H1 (cell line): Measurements from ENCODE around the gene PRPF6. TPM values are rescaled to one million over a fixed set of nuclear protein-coding genes. Genes with fewer than 3 reads are reported as not detected.

Experiments
- BACH1 ChIP-seq: IDR thresholded peaks from 2 replicates; pipeline ENCODE4 v1.6.1; 2012; ENCODE audit warnings: low read length, improper control_type of control experiment
- E2F6 ChIP-seq: IDR thresholded peaks from 2 replicates; pipeline ENCODE4 v1.6.1; 2012; ENCODE audit warnings: inconsistent platforms
- EP300 ChIP-seq, 2 experiments: IDR thresholded peaks; 1 replicate in 1 of 2; 2 replicates in 1 of 2; pipeline ENCODE4 v1.6.1; 2011 to 2012; ENCODE audit warnings: low read depth in 2 of 2, low read length in 2 of 2, mild to moderate bottlenecking in 2 of 2, borderline replicate concordance in 1 of 2, inconsistent platforms in 1 of 2, moderate library complexity in 1 of 2
- FOSL1 ChIP-seq: IDR thresholded peaks from 2 replicates; pipeline ENCODE4 v1.6.1; 2011; ENCODE audit warnings: mild to moderate bottlenecking, low read depth, low read length, moderate library complexity; ENCODE audit not compliant: insufficient read depth
- SAP30 ChIP-seq: fragments of 300-600 bp; sonication (generic); IDR thresholded peaks from 2 replicates; pipeline ENCODE4 v1.7.1; 2012; ENCODE audit warnings: low read length, moderate library complexity, mild to moderate bottlenecking, inconsistent platforms; ENCODE audit not compliant: insufficient read depth, insufficient replicate concordance
- SP1 ChIP-seq: IDR thresholded peaks from 2 replicates; pipeline ENCODE4 v1.6.1; 2011; ENCODE audit warnings: low read depth, low read length
- TBP ChIP-seq: IDR thresholded peaks from 2 replicates; pipeline ENCODE4 v1.6.1; 2011; ENCODE audit warnings: low read depth, low read length, improper control_type of control experiment
- polyA plus RNA-seq, 7 experiments: library from polyadenylated mRNA; depleted of rRNA in 3 of 7; stranded (reverse) in 5 of 7; unstranded in 2 of 7; fragments of >200 nt in 5 of 7; fragments of 200-250 nt in 2 of 7; gene quantifications; 1 replicate in 5 of 7; 2 replicates in 1 of 7; 4 replicates in 1 of 7; pipeline versions ENCODE4 v1.2.1 to v1.2.3, GENCODE V29; 2011 to 2013; ENCODE audit warnings: missing spikeins in 2 of 7, mixed read lengths in 2 of 7
- total RNA-seq: library from RNA; stranded (reverse); fragmentation: NEBNext Ultra II Directional; extraction: Animal tissue kit (Norgen Biotek cat#: 25700); gene quantifications from 2 replicates; pipeline ENCODE4 v1.2.1, GENCODE V29; 2021
- TF ChIP-seq, protein P1 (sequence below): fragments of 300-600 bp; sonication (generic); IDR thresholded peaks from 2 replicates; pipeline ENCODE4 v1.7.1; 2012; ENCODE audit warnings: low read length, moderate library complexity, mild to moderate bottlenecking, inconsistent platforms; ENCODE audit not compliant: insufficient replicate concordance

The PRPF6 gene
- total and polyA plus RNA-seq, 2 of the 8 experiments (the other 6 are each of a cell fraction or from before 2014, with no cell fraction given) = 27.9 to 76.9 TPM

GRCh38 chr20:64071341-64072332 lies 90.7 kb downstream of the PRPF6 start (continued):
- TF ChIP-seq EP300 (IDR thresholded peaks at IDR 0.05; ENCODE audit: borderline replicate concordance in 1 of 2, low read depth in 2 of 2, low read length in 2 of 2) (no peak), SAP30 (no peak), SP1 (no peak), FOSL1 (no peak), E2F6 (no peak), BACH1 (no peak), TBP (no peak)
- TF ChIP-seq, protein P1, sequence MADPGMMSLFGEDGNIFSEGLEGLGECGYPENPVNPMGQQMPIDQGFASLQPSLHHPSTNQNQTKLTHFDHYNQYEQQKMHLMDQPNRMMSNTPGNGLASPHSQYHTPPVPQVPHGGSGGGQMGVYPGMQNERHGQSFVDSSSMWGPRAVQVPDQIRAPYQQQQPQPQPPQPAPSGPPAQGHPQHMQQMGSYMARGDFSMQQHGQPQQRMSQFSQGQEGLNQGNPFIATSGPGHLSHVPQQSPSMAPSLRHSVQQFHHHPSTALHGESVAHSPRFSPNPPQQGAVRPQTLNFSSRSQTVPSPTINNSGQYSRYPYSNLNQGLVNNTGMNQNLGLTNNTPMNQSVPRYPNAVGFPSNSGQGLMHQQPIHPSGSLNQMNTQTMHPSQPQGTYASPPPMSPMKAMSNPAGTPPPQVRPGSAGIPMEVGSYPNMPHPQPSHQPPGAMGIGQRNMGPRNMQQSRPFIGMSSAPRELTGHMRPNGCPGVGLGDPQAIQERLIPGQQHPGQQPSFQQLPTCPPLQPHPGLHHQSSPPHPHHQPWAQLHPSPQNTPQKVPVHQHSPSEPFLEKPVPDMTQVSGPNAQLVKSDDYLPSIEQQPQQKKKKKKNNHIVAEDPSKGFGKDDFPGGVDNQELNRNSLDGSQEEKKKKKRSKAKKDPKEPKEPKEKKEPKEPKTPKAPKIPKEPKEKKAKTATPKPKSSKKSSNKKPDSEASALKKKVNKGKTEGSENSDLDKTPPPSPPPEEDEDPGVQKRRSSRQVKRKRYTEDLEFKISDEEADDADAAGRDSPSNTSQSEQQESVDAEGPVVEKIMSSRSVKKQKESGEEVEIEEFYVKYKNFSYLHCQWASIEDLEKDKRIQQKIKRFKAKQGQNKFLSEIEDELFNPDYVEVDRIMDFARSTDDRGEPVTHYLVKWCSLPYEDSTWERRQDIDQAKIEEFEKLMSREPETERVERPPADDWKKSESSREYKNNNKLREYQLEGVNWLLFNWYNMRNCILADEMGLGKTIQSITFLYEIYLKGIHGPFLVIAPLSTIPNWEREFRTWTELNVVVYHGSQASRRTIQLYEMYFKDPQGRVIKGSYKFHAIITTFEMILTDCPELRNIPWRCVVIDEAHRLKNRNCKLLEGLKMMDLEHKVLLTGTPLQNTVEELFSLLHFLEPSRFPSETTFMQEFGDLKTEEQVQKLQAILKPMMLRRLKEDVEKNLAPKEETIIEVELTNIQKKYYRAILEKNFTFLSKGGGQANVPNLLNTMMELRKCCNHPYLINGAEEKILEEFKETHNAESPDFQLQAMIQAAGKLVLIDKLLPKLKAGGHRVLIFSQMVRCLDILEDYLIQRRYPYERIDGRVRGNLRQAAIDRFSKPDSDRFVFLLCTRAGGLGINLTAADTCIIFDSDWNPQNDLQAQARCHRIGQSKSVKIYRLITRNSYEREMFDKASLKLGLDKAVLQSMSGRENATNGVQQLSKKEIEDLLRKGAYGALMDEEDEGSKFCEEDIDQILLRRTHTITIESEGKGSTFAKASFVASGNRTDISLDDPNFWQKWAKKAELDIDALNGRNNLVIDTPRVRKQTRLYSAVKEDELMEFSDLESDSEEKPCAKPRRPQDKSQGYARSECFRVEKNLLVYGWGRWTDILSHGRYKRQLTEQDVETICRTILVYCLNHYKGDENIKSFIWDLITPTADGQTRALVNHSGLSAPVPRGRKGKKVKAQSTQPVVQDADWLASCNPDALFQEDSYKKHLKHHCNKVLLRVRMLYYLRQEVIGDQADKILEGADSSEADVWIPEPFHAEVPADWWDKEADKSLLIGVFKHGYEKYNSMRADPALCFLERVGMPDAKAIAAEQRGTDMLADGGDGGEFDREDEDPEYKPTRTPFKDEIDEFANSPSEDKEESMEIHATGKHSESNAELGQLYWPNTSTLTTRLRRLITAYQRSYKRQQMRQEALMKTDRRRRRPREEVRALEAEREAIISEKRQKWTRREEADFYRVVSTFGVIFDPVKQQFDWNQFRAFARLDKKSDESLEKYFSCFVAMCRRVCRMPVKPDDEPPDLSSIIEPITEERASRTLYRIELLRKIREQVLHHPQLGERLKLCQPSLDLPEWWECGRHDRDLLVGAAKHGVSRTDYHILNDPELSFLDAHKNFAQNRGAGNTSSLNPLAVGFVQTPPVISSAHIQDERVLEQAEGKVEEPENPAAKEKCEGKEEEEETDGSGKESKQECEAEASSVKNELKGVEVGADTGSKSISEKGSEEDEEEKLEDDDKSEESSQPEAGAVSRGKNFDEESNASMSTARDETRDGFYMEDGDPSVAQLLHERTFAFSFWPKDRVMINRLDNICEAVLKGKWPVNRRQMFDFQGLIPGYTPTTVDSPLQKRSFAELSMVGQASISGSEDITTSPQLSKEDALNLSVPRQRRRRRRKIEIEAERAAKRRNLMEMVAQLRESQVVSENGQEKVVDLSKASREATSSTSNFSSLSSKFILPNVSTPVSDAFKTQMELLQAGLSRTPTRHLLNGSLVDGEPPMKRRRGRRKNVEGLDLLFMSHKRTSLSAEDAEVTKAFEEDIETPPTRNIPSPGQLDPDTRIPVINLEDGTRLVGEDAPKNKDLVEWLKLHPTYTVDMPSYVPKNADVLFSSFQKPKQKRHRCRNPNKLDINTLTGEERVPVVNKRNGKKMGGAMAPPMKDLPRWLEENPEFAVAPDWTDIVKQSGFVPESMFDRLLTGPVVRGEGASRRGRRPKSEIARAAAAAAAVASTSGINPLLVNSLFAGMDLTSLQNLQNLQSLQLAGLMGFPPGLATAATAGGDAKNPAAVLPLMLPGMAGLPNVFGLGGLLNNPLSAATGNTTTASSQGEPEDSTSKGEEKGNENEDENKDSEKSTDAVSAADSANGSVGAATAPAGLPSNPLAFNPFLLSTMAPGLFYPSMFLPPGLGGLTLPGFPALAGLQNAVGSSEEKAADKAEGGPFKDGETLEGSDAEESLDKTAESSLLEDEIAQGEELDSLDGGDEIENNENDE = no peak
